Ishikawa (cell line): ENCODE measurements around the gene AXIN2.

Source experiments
- CEBPB ChIP-seq: IDR thresholded peaks from 2 replicates; pipeline ENCODE4 v1.6.1; 2012
- CREB1 ChIP-seq: IDR thresholded peaks from 2 replicates; pipeline ENCODE4 v1.6.1; 2012; ENCODE audit warnings: low read depth
- EGR1 ChIP-seq: IDR thresholded peaks from 2 replicates; pipeline ENCODE4 v1.6.1; 2012
- EP300 ChIP-seq: IDR thresholded peaks from 2 replicates; pipeline ENCODE4 v1.6.1; 2012; ENCODE audit warnings: borderline replicate concordance
- TAF1 ChIP-seq: IDR thresholded peaks from 2 replicates; pipeline ENCODE4 v1.6.1; 2012; ENCODE audit warnings: low read depth, mild to moderate bottlenecking
- TEAD4 ChIP-seq: IDR thresholded peaks from 2 replicates; pipeline ENCODE4 v1.6.1; 2012
- YY1 ChIP-seq: IDR thresholded peaks from 2 replicates; pipeline ENCODE4 v1.6.1; 2012; ENCODE audit warnings: low read depth

DNA sequence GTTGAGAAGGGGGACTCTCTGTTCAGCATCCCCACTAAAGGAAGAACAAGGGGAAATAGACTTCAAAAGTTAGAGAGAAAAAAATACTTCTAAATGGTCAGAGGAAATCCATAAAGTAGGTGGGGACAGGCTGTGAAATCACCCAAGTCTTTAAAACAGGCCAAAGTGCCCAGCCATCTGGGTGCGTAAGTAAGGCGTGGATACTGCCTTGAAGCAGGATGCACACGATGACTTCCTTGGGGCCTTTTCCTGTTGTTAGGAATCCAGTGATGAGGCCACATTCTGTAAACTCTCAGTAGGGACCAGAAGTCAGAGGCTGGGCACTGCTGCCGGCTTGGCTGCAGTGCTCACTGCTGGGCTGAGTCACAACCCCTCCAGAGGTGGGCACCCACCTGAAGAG lies 9.2 kb downstream of the AXIN2 start:
- no peak for TF ChIP-seq EGR1
- no peak for TF ChIP-seq TEAD4
- no peak for TF ChIP-seq YY1
- no peak for TF ChIP-seq EP300
- TF ChIP-seq CREB1, result no peak
- TF ChIP-seq TAF1, result no peak
- no peak for TF ChIP-seq CEBPB
